Smooth muscle cell (in vitro differentiated cells): ENCODE measurements around the gene ERV3-1. TPM values are rescaled to one million over a fixed set of nuclear protein-coding genes. Genes with fewer than 3 reads are reported as not detected.
"Not testable (repeated sequence)": the region's sequence is repeated elsewhere in the genome, so short reads cannot be mapped to it uniquely, and the experiment has no call there.

ENCODE experiments used
- DNase-seq: peaks from one replicate; lab custom pipeline; 2025; ENCODE audit not compliant: unreplicated experiment; lab: John Stamatoyannopoulos, UW
- H2AFZ ChIP-seq: fragments of 200-600 bp; sonication (generic); 2 replicates; pipeline ENCODE4 v1.6.0; 2016; ENCODE audit warnings: antibody characterized with exemption, low read depth, mild to moderate bottlenecking
- H3F3A ChIP-seq: fragments of 200-600 bp; sonication (generic); 2 replicates; pipeline ENCODE4 v1.6.0; 2017; ENCODE audit warnings: antibody characterized with exemption, low read depth
- H3K27ac ChIP-seq: fragments of 200-600 bp; sonication (generic); 2 replicates; pipeline ENCODE4 v1.5.1; 2016; ENCODE audit warnings: low read depth, mild to moderate bottlenecking
- H3K27me3 ChIP-seq: fragments of 200-600 bp; sonication (generic); 2 replicates; pipeline ENCODE4 v1.6.1; 2016; ENCODE audit warnings: low read depth, mild to moderate bottlenecking
- H3K36me3 ChIP-seq: fragments of 200-600 bp; sonication (generic); 2 replicates; pipeline ENCODE4 v1.5.1; 2016; ENCODE audit warnings: low read depth
- H3K4me1 ChIP-seq: fragments of 200-600 bp; sonication (generic); 2 replicates; pipeline ENCODE4 v1.5.1; 2016; ENCODE audit warnings: low read depth
- H3K4me2 ChIP-seq: fragments of 200-600 bp; sonication (generic); 2 replicates; pipeline ENCODE4 v1.6.0; 2016; ENCODE audit warnings: mild to moderate bottlenecking
- H3K4me3 ChIP-seq: fragments of 200-600 bp; sonication (generic); 2 replicates; pipeline ENCODE4 v1.5.1; 2016; ENCODE audit warnings: mild to moderate bottlenecking
- H3K79me2 ChIP-seq: fragments of 200-600 bp; sonication (generic); 2 replicates; pipeline ENCODE4 v1.6.0; 2016; ENCODE audit warnings: low read depth, mild to moderate bottlenecking
- H3K9ac ChIP-seq: fragments of 200-600 bp; sonication (generic); 2 replicates; pipeline ENCODE4 v1.6.0; 2016; ENCODE audit warnings: low read depth
- H3K9me3 ChIP-seq: fragments of 200-600 bp; sonication (generic); replicated peaks from 2 replicates; pipeline ENCODE4 v1.5.1; 2016; ENCODE audit warnings: low read depth
- H4K20me1 ChIP-seq: fragments of 200-600 bp; sonication (generic); 2 replicates; pipeline ENCODE4 v1.6.0; 2016; ENCODE audit warnings: low read depth
- WGBS: methylation state at CpG from one replicate; pipeline ENCODE4 v1.1.7; 2016; ENCODE audit warnings: low lambda C conversion rate; 5-methylcytosine and 5-hydroxymethylcytosine counted together
- polyA plus RNA-seq: library from polyadenylated mRNA; unstranded; fragments of >200 nt; fragmentation: Nextera tagmentation; extraction: Ambion mirVana; gene quantifications from 2 replicates; pipeline ENCODE4 v1.2.1, GENCODE V29; 2016
- total RNA-seq: library from RNA; depleted of rRNA; stranded (reverse); fragments of >200 nt; gene quantifications from 2 replicates; pipeline ENCODE4 v1.2.3, GENCODE V29; 2014
- TF ChIP-seq, protein P1 (sequence below): fragments of 200-600 bp; sonication (generic); IDR thresholded peaks from 2 replicates; pipeline ENCODE4 v1.5.1; 2017; ENCODE audit warnings: borderline replicate concordance, mild to moderate bottlenecking, antibody characterized with exemption; ENCODE audit not compliant: insufficient read depth, poor library complexity, severe bottlenecking

Gene ERV3-1, protein sequence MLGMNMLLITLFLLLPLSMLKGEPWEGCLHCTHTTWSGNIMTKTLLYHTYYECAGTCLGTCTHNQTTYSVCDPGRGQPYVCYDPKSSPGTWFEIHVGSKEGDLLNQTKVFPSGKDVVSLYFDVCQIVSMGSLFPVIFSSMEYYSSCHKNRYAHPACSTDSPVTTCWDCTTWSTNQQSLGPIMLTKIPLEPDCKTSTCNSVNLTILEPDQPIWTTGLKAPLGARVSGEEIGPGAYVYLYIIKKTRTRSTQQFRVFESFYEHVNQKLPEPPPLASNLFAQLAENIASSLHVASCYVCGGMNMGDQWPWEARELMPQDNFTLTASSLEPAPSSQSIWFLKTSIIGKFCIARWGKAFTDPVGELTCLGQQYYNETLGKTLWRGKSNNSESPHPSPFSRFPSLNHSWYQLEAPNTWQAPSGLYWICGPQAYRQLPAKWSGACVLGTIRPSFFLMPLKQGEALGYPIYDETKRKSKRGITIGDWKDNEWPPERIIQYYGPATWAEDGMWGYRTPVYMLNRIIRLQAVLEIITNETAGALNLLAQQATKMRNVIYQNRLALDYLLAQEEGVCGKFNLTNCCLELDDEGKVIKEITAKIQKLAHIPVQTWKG
- total RNA-seq (16.8 and 19.4 TPM in 2 replicates), polyA plus RNA-seq (6.7 and 9.6 TPM in 2 replicates)

DNA sequence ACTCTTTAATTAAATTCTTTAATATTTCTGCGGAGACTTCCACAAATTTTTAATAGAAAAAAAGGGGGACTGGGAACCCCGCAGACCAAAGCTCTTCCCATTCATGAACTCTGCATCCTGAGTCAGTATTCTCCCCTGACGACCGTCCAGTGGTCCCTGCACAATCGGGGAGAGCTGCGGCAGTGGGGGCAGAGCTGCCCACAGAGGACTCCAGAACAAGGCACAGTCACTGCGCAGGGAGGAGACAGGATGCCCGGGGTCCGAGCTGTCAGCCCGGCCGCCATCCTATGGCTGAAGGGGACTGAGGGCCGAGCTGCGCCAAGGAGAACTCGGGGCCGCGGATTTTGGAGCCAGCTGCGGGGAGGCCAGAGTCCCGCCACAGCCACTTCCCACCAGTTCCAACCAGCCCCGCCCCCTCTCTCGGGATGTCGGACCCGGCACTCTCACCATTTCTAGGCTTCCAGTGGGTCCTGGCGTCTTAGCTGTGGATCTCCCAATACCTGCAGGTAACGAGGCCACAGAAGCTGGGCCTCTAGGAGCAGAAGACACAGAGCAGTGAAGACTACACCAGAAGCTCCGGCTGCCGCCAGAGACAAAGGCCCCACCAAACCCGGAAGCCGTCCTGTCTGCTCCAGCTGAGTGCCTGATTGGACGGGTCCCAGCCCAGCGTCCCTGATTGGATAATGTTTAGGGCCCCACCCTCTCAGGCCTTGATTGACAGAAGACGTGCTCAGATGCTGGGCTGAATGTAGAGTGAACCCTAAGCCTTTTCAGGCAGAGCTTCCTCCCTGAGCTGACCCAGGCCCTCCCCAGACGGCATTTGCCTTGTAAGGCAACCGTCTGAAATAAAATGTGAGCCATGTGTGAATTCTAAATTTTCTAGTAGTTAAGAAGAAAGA, at the start of gene ERV3-1:
TSS of gene ERV3-1 (minus strand) at position 594 of the 899 bp plus-strand sequence. CDS start 13,661 bp downstream, outside the sequence.
- H3K4me3 ChIP-seq = peak within 1 kb of the TSS; percentile 84
- peaks cover 11% of the 10 kb centered on the region for H3K4me1 ChIP-seq
- peaks cover 14% of the 10 kb centered on the region for H4K20me1 ChIP-seq
- WGBS = 1% methylated on average over 33 of the region's 33 CpGs
- H3K79me2 ChIP-seq = peaks cover 49% of the 10 kb centered on the region
- H3K9ac ChIP-seq = peak within 1 kb of the TSS; percentile 93
- DNase-seq = peak; percentile 59
- peak within 1 kb of the TSS; percentile 94 for H2AFZ ChIP-seq
- no peaks in the 10 kb centered on the region for H3F3A ChIP-seq
- peaks cover 4% of the 10 kb centered on the region for H3K36me3 ChIP-seq
- peak within 1 kb of the TSS; percentile 83 for H3K27ac ChIP-seq
- TF ChIP-seq, protein P1, sequence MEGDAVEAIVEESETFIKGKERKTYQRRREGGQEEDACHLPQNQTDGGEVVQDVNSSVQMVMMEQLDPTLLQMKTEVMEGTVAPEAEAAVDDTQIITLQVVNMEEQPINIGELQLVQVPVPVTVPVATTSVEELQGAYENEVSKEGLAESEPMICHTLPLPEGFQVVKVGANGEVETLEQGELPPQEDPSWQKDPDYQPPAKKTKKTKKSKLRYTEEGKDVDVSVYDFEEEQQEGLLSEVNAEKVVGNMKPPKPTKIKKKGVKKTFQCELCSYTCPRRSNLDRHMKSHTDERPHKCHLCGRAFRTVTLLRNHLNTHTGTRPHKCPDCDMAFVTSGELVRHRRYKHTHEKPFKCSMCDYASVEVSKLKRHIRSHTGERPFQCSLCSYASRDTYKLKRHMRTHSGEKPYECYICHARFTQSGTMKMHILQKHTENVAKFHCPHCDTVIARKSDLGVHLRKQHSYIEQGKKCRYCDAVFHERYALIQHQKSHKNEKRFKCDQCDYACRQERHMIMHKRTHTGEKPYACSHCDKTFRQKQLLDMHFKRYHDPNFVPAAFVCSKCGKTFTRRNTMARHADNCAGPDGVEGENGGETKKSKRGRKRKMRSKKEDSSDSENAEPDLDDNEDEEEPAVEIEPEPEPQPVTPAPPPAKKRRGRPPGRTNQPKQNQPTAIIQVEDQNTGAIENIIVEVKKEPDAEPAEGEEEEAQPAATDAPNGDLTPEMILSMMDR = no peak
- H3K9me3 ChIP-seq = no peaks in the 10 kb centered on the region
- H3K27me3 ChIP-seq = no peaks in the 10 kb centered on the region
- H3K4me2 ChIP-seq = peak within 1 kb of the TSS; percentile 94

DNA sequence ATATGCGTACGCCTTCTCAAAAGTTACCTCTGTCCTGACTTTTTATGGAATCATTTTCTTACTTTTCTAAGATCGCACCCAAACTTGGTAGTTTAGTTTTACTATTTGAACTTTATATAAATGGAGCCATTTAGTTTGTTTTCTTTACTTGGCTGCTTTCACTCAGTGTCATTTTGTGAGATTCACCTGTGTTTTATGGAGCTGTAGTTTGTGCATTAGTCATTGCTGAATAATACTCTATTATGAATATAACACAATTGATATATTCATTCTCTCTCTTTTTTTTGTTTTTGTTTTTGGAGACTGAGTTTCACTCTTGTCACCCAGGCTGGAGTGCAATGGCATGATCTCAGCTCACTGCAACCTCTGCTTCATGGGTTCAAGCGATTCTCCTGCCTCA, 49.3 kb upstream of the ERV3-1 start:
- not testable (repeated sequence) for H2AFZ ChIP-seq, H3K4me2 ChIP-seq, H3F3A ChIP-seq, H3K9ac ChIP-seq, H3K4me3 ChIP-seq, H3K27me3 ChIP-seq, DNase-seq, H3K36me3 ChIP-seq, H3K4me1 ChIP-seq, H3K9me3 ChIP-seq, H3K27ac ChIP-seq
- WGBS = 99% methylated on average over 4 of the region's 4 CpGs
- Histone ChIP-seq H3K79me2 (peaks cover 27% of the 10 kb centered on the region), H4K20me1 (peaks cover 10% of the 10 kb centered on the region)

DNA sequence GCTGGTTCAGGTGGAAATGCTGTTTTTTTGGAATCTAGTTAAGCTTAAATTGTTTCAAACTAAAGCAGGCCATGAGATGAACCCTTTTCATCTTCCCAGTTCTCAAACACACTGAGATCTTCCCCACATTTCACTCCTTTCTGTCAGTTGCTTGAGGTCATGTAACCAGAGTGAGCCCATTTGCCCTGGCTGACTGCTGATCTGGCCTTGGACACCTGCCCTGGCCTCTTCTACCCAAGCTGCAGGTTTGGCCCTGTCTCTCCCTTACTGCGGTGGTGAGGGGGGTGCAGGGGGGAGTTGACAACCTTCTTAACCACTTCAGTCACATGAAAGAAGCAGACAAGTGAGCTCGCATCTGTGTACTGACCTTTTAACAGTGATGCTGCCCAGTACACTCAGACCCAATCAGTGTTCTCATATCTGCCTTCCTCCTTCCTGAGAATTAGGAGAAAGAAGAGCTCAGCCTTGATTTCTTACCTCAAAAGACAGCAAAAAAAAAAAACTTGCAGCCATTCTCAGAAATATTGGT, 48.0 kb upstream of the ERV3-1 start:
- not testable (repeated sequence) for DNase-seq
- WGBS = 96% methylated on average over 2 of the region's 2 CpGs

DNA sequence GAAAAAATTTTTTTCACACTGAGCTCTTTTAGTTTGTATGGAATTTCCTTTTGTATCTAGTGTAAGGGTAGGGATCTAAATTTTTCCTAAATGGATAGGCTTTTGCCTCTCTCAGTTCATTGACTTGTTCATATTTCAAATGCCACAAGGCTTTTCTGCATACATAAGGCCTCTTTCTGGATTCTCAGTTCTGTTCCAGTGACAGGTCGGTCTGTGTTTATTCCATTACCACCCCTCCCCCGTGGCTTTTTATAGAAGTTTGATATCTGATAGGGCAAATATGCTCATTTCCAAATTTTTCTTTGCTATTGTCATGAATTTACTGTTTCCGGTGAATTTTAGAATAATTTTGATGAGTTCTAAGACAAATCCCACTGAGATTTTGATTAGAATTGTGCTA, 45.2 kb upstream of the ERV3-1 start:
- H3K9ac ChIP-seq, H3K4me1 ChIP-seq, H3K27me3 ChIP-seq, DNase-seq, H2AFZ ChIP-seq, H3K4me2 ChIP-seq, H3K4me3 ChIP-seq, H3K9me3 ChIP-seq, H3K27ac ChIP-seq, H3F3A ChIP-seq, H3K36me3 ChIP-seq: not testable (repeated sequence)
- Histone ChIP-seq H3K79me2 (peaks cover 31% of the 10 kb centered on the region), H4K20me1 (peaks cover 10% of the 10 kb centered on the region)
- WGBS = no CpG with 5 or more reads among the region's 3 CpGs

More for the DNA sequence above, 48.0 kb upstream of the ERV3-1 start:
- not testable (repeated sequence) for H3K9me3 ChIP-seq, H3K9ac ChIP-seq, H2AFZ ChIP-seq, H3K4me2 ChIP-seq, H3F3A ChIP-seq, H3K27ac ChIP-seq, H3K4me1 ChIP-seq, H3K4me3 ChIP-seq, H3K27me3 ChIP-seq, H3K36me3 ChIP-seq
- H3K79me2 ChIP-seq = peaks cover 35% of the 10 kb centered on the region
- peaks cover 10% of the 10 kb centered on the region for H4K20me1 ChIP-seq

DNA sequence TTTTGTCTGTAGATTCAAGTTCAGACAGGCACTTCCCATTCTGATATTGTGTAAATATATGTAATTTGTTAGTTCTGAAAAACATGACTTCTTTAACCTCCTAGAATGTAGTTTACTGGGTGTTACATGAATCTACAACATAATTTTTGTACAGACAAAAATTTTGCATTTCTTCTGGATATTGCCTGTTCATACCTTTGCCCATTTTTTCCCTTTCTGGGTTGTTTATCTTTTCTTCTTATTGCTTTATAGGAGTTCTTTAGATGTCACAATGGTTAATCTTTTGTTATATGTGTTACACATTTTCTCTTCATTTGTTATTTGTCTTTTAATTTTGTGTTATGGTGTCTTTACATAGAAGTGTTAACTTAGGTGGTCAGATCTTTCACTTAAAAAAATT, 44.7 kb upstream of the ERV3-1 start:
- H3K27me3 ChIP-seq, DNase-seq, H3K9me3 ChIP-seq, H3K36me3 ChIP-seq, H3K9ac ChIP-seq, H3K4me3 ChIP-seq, H3K4me1 ChIP-seq, H3K4me2 ChIP-seq, H3F3A ChIP-seq, H2AFZ ChIP-seq, H3K27ac ChIP-seq: not testable (repeated sequence)
- Histone ChIP-seq H4K20me1 (peaks cover 10% of the 10 kb centered on the region), H3K79me2 (peaks cover 31% of the 10 kb centered on the region)

DNA sequence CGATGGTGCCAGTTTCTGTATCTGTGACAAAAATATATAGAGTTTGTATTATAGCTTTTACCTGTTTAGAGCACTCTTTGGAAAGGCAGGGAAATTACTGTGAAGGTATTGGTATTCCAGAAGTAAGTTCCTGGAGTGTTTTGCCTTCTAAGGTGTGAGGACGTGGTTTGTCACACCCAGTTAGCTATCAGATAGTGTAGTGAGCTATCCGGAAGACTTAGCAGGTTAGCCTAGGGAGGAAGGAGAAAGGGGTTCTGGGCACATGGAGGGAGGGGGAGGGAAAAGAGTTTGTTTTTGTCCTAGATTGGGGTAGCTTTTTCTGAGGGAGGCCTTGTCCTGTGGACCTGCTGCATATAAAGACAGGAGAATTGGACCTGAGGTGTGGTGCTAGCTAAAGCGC, 39.8 kb upstream of the ERV3-1 start:
- not testable (repeated sequence) for H3K27ac ChIP-seq, H3F3A ChIP-seq, H3K36me3 ChIP-seq, H2AFZ ChIP-seq, DNase-seq, H3K9ac ChIP-seq, H3K9me3 ChIP-seq, H4K20me1 ChIP-seq, H3K4me3 ChIP-seq, H3K27me3 ChIP-seq, H3K4me1 ChIP-seq, H3K4me2 ChIP-seq
- WGBS = 83% methylated on average over 4 of the region's 4 CpGs
- H3K79me2 ChIP-seq = peaks cover 43% of the 10 kb centered on the region

DNA sequence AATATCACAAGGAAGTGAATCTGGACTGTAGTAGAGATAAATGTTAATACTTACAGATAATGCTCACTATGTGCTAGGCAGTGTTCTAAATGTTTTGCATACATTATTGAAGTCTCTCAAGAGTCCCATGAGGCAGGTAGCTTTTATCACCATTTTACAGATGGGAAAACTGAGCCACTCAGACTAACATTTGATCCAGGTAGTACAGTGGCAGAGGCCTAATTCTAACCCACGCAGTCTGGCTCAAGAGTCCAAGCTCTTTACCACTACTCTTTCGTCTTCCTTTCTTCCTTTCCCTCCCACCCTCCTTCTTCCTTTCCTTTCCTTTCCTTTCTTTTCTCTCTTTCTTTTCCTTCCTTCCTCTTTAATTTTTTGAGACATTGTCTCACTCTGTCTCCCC, 39.1 kb upstream of the ERV3-1 start:
- H3K4me3 ChIP-seq, H3K9ac ChIP-seq, H3K4me2 ChIP-seq, H3K36me3 ChIP-seq, H2AFZ ChIP-seq, H3K27me3 ChIP-seq, H3F3A ChIP-seq, H3K27ac ChIP-seq, H3K9me3 ChIP-seq, DNase-seq, H3K4me1 ChIP-seq: not testable (repeated sequence)
- Histone ChIP-seq H4K20me1 (peaks cover 13% of the 10 kb centered on the region), H3K79me2 (peaks cover 46% of the 10 kb centered on the region)
- WGBS = 98% methylated on average over 2 of the region's 2 CpGs
